GM19025 (cell line): ENCODE data around the gene ZNF536.

Experiments used
- ATAC-seq: cut with Tn5 transposase; IDR thresholded peaks from one replicate; pipeline ENCODE4 v1.9.1; 2021; ENCODE audit warnings: mild to moderate bottlenecking, low read depth, moderate library complexity; ENCODE audit not compliant: unreplicated experiment

ZNF536 gene

GRCh38 chr19:30371960-30372824 is at the start of gene ZNF536:
Gene ZNF536, plus strand, starts transcription at chr19:30372384. Its CDS starts 71,179 bp downstream, at chr19:30443563.
- ATAC-seq: no peak

GRCh38 chr19:30322641-30323320 is 49.4 kb upstream of the ZNF536 start:
- no peak for ATAC-seq

GRCh38 chr19:30323904-30324303 is 48.3 kb upstream of the ZNF536 start:
- ATAC-seq: no peak

- ATAC-seq: no peak
Observed at GRCh38 chr19:30324982-30325381, 47.2 kb upstream of the ZNF536 start.

- ATAC-seq: no peak
Observed at GRCh38 chr19:30325676-30326392, 46.4 kb upstream of the ZNF536 start.

GRCh38 chr19:30326393-30326710 is 45.8 kb upstream of the ZNF536 start:
- ATAC-seq: no peak

GRCh38 chr19:30327331-30327730 is 44.9 kb upstream of the ZNF536 start:
- no peak for ATAC-seq

GRCh38 chr19:30328096-30328495 is 44.1 kb upstream of the ZNF536 start:
- no peak for ATAC-seq

GRCh38 chr19:30330266-30330665 is 41.9 kb upstream of the ZNF536 start:
- ATAC-seq: no peak

GRCh38 chr19:30332445-30333234 is 39.5 kb upstream of the ZNF536 start:
- ATAC-seq: no peak

- ATAC-seq: no peak
Observed at GRCh38 chr19:30333291-30334065, 38.7 kb upstream of the ZNF536 start.

- no peak for ATAC-seq
Observed at GRCh38 chr19:30334841-30335240, 37.3 kb upstream of the ZNF536 start.

GRCh38 chr19:30335306-30335886 is 36.8 kb upstream of the ZNF536 start:
- no peak for ATAC-seq

GRCh38 chr19:30336290-30336689 is 35.9 kb upstream of the ZNF536 start:
- no peak for ATAC-seq

- ATAC-seq: no peak
Observed at GRCh38 chr19:30338041-30338456, 34.1 kb upstream of the ZNF536 start.

GRCh38 chr19:30338878-30339623 is 33.1 kb upstream of the ZNF536 start:
- no peak for ATAC-seq

GRCh38 chr19:30339624-30340525 is 32.3 kb upstream of the ZNF536 start:
- ATAC-seq: no peak
